Neural progenitor cell (in vitro differentiated cells): ENCODE results near the gene INPP4A. TPM values are rescaled to one million over a fixed set of nuclear protein-coding genes. Genes with fewer than 3 reads are reported as not detected.
"Not testable (repeated sequence)": the region's sequence is repeated elsewhere in the genome, so short reads cannot be mapped to it uniquely, and the experiment has no call there.

Experiments used
- DNase-seq: peaks from one replicate; pipeline ENCODE4 v3.0.0-alpha.2; 2016; ENCODE audit warnings: low spot score
- H2AFZ ChIP-seq: fragments of 200-600 bp; sonication (generic); replicated peaks from 2 replicates; pipeline ENCODE4 v1.6.1; 2016; ENCODE audit warnings: antibody characterized with exemption
- H3F3A ChIP-seq: fragments of 200-600 bp; sonication (generic); 2 replicates; pipeline ENCODE4 v1.6.1; 2016; ENCODE audit warnings: antibody characterized with exemption, low read depth
- H3K27ac ChIP-seq: fragments of 200-600 bp; sonication (generic); 2 replicates; pipeline ENCODE4 v1.5.1; 2016; ENCODE audit warnings: mild to moderate bottlenecking
- H3K27me3 ChIP-seq: fragments of 200-600 bp; sonication (generic); 2 replicates; pipeline ENCODE4 v1.6.1; 2016; ENCODE audit warnings: mild to moderate bottlenecking, moderate library complexity
- H3K36me3 ChIP-seq: fragments of 200-600 bp; sonication (generic); 2 replicates; pipeline ENCODE4 v1.5.1; 2016
- H3K4me1 ChIP-seq: fragments of 200-600 bp; sonication (generic); 2 replicates; pipeline ENCODE4 v1.6.1; 2016; ENCODE audit warnings: mixed run types
- H3K4me2 ChIP-seq: fragments of 200-600 bp; sonication (generic); 2 replicates; pipeline ENCODE4 v1.6.1; 2016
- H3K4me3 ChIP-seq: fragments of 200-600 bp; sonication (generic); 2 replicates; pipeline ENCODE4 v1.5.1; 2016
- H3K79me2 ChIP-seq: fragments of 200-600 bp; sonication (generic); 2 replicates; pipeline ENCODE4 v1.6.1; 2016; ENCODE audit warnings: low read depth
- H3K9ac ChIP-seq: fragments of 200-600 bp; sonication (generic); 2 replicates; pipeline ENCODE4 v1.6.1; 2016
- H3K9me3 ChIP-seq: fragments of 200-600 bp; sonication (generic); 2 replicates; pipeline ENCODE4 v1.5.1; 2016; ENCODE audit warnings: low read depth
- H4K20me1 ChIP-seq: fragments of 200-600 bp; sonication (generic); 2 replicates; pipeline ENCODE4 v1.6.1; 2016; ENCODE audit warnings: low read depth
- H3K27ac Mint-ChIP-seq: 3 replicates; pipeline ENCODE4 v1.8.0; 2021; ENCODE audit warnings: mixed read lengths
- H3K27me3 Mint-ChIP-seq: 2 replicates; pipeline ENCODE4 v1.8.0; 2022; ENCODE audit warnings: low read depth, mild to moderate bottlenecking, inconsistent platforms, moderate library complexity, mixed read lengths; ENCODE audit not compliant: insufficient read depth
- H3K36me3 Mint-ChIP-seq: 3 replicates; pipeline ENCODE4 v1.8.0; 2021; ENCODE audit warnings: mixed read lengths
- H3K4me1 Mint-ChIP-seq: 3 replicates; pipeline ENCODE4 v1.8.0; 2021; ENCODE audit warnings: mixed read lengths
- H3K4me3 Mint-ChIP-seq: 3 replicates; pipeline ENCODE4 v1.8.0; 2021; ENCODE audit warnings: mild to moderate bottlenecking, moderate library complexity, mixed read lengths
- H3K9me3 Mint-ChIP-seq: 3 replicates; pipeline ENCODE4 v1.8.0; 2020; ENCODE audit warnings: mixed read lengths
- EZH2 ChIP-seq: fragments of 200-600 bp; sonication (generic); IDR thresholded peaks from 2 replicates; pipeline ENCODE4 v1.6.1; 2017; ENCODE audit warnings: antibody characterized with exemption, mild to moderate bottlenecking, moderate library complexity
- EZH2phosphoT487 ChIP-seq: fragments of 200-600 bp; sonication (generic); IDR thresholded peaks from 2 replicates; pipeline ENCODE4 v1.6.1; 2017; ENCODE audit warnings: antibody characterized with exemption
- total RNA-seq: library from RNA; depleted of rRNA; stranded (reverse); fragments of >200 nt; gene quantifications from 2 replicates; pipeline ENCODE4 v1.2.3, GENCODE V29; 2015; ENCODE audit warnings: low replicate concordance
- TF ChIP-seq, protein P1 (sequence below): fragments of 200-600 bp; sonication (generic); IDR thresholded peaks from 2 replicates; pipeline ENCODE4 v1.5.1; 2017; ENCODE audit warnings: antibody characterized with exemption, mild to moderate bottlenecking

INPP4A gene
- total RNA-seq, 1 donor from 2014 or later, result 35.1 TPM

DNA sequence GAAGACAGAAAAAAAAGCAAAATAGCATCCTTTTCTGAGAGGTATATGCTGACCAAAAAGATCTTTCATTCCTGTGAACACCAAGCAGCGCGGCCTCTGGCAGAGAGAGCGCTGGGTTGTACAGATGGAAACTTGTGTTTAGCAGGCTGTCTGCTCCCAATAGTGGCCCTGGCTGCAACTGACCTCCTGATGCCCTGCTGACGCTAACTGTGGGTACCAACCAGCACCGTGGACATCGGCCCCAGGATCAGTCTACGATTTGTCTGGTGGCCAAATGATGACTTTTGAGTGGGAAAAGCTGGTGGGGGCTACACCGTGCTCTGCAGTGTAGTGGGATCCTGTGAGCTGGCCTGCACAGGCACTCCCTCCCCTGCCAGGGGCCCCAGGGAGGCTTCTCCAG, 147.9 kb downstream of the INPP4A start:
- Histone ChIP-seq H3K4me2 (no peak overlapping the region), H3K79me2 (no peaks in the 10 kb centered on the region), H3K9me3 (no peaks in the 10 kb centered on the region), H3K27ac (no peak overlapping the region), H2AFZ (no peak overlapping the region), H4K20me1 (no peaks in the 10 kb centered on the region), H3K36me3 (no peaks in the 10 kb centered on the region), H3K4me3 (no peak overlapping the region), H3K27me3 (no peaks in the 10 kb centered on the region), H3K9ac (no peak overlapping the region), H3K4me1 (no peaks in the 10 kb centered on the region), H3F3A (no peaks in the 10 kb centered on the region)
- Mint-ChIP-seq H3K4me3 (no peak overlapping the region), H3K4me1 (no peaks in the 10 kb centered on the region), H3K27ac (no peak overlapping the region), H3K27me3 (peaks cover 6% of the 10 kb centered on the region), H3K9me3 (peaks cover 10% of the 10 kb centered on the region), H3K36me3 (peaks cover 27% of the 10 kb centered on the region)
- TF ChIP-seq, protein P1, sequence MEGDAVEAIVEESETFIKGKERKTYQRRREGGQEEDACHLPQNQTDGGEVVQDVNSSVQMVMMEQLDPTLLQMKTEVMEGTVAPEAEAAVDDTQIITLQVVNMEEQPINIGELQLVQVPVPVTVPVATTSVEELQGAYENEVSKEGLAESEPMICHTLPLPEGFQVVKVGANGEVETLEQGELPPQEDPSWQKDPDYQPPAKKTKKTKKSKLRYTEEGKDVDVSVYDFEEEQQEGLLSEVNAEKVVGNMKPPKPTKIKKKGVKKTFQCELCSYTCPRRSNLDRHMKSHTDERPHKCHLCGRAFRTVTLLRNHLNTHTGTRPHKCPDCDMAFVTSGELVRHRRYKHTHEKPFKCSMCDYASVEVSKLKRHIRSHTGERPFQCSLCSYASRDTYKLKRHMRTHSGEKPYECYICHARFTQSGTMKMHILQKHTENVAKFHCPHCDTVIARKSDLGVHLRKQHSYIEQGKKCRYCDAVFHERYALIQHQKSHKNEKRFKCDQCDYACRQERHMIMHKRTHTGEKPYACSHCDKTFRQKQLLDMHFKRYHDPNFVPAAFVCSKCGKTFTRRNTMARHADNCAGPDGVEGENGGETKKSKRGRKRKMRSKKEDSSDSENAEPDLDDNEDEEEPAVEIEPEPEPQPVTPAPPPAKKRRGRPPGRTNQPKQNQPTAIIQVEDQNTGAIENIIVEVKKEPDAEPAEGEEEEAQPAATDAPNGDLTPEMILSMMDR, result no peak
- TF ChIP-seq EZH2, result no peak
- no peak for DNase-seq

- not testable (repeated sequence) for H3K79me2 ChIP-seq, H3K4me1 ChIP-seq, H3K27ac ChIP-seq, H3K9ac ChIP-seq, H3K9me3 Mint-ChIP-seq, H3K9me3 ChIP-seq, H2AFZ ChIP-seq, H3K4me2 ChIP-seq, DNase-seq, H4K20me1 ChIP-seq, H3F3A ChIP-seq, H3K36me3 ChIP-seq, H3K27me3 ChIP-seq, H3K4me3 ChIP-seq, H3K4me1 Mint-ChIP-seq, H3K27ac Mint-ChIP-seq, H3K4me3 Mint-ChIP-seq, H3K27me3 Mint-ChIP-seq
- H3K36me3 Mint-ChIP-seq, result peaks cover 30% of the 10 kb centered on the region
These were observed 150.0 kb downstream of the INPP4A start for GRCh38 chr2:98594665-98595064.

DNA sequence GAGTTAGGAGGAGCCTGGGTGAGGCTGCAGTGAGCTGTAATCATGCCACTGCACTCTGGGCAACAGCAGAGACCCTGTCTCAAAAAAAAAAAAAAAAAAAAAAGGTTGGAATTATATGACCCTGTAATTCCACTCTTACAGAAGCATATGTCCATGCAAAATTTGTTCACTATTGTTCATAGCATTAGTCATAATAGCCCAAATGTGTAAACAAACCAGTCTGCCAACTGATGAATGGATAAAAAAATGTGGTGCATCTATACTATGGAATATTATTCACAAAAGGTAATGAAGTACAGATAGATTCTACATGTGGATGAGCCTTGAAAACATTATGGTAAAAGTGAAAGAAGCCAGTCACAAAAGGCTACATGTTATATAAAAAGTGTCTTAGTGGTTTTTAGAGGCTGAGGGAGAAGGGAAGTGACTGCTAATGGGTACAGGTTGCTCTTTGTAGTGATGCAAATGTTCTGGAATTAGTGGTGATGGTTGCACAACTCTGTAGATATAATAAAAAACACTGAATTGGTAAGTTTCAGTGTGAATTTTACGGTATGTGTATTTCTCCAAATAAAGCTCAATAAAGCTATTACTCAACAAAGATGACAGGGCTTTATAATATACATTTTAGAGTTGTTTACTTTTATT, 154.2 kb downstream of the INPP4A start:
- Histone ChIP-seq H3K9me3 (no peaks in the 10 kb centered on the region), H3K9ac (no peak overlapping the region), H3K36me3 (no peaks in the 10 kb centered on the region), H3K27me3 (no peaks in the 10 kb centered on the region), H3K4me1 (no peaks in the 10 kb centered on the region), H3K4me3 (no peak overlapping the region), H2AFZ (no peak overlapping the region), H3K4me2 (no peak overlapping the region), H4K20me1 (peaks cover 13% of the 10 kb centered on the region), H3K27ac (no peak overlapping the region), H3K79me2 (peaks cover under 1% of the 10 kb centered on the region), H3F3A (no peaks in the 10 kb centered on the region)
- Mint-ChIP-seq H3K4me3 (no peak overlapping the region), H3K4me1 (no peaks in the 10 kb centered on the region), H3K27ac (no peak overlapping the region), H3K36me3 (peaks cover 20% of the 10 kb centered on the region), H3K27me3 (peaks cover under 1% of the 10 kb centered on the region), H3K9me3 (peaks cover 3% of the 10 kb centered on the region)
- no peak for DNase-seq
- TF ChIP-seq, protein P1, result no peak

GRCh38 chr2:98601532-98602132, 157.0 kb downstream of the INPP4A start:
- Histone ChIP-seq H3F3A (no peaks in the 10 kb centered on the region), H3K27me3 (no peaks in the 10 kb centered on the region), H3K79me2 (peaks cover 28% of the 10 kb centered on the region), H2AFZ (no peak overlapping the region), H3K9me3 (no peaks in the 10 kb centered on the region), H3K9ac (no peak overlapping the region), H3K36me3 (no peaks in the 10 kb centered on the region), H3K4me3 (no peak overlapping the region), H3K4me1 (no peaks in the 10 kb centered on the region), H3K27ac (no peak overlapping the region), H4K20me1 (peaks cover 21% of the 10 kb centered on the region), H3K4me2 (no peak overlapping the region)
- Mint-ChIP-seq H3K4me1 (peaks cover 1% of the 10 kb centered on the region), H3K4me3 (no peak overlapping the region), H3K27ac (no peak overlapping the region), H3K27me3 (no peaks in the 10 kb centered on the region), H3K36me3 (peaks cover 11% of the 10 kb centered on the region), H3K9me3 (no peaks in the 10 kb centered on the region)
- no peak for TF ChIP-seq EZH2phosphoT487
- TF ChIP-seq, protein P1, result peak; percentile 63
- TF ChIP-seq EZH2, result no peak
- peak; percentile 68 for DNase-seq
